HepG2 (cell line): ENCODE measurements around the gene THADA. TPM values are rescaled to one million over a fixed set of nuclear protein-coding genes. Genes with fewer than 3 reads are reported as not detected.

ENCODE experiments used
- ATAC-seq: fragments of 200-7000 bp; cut with Tn5 transposase; 3 replicates; pipeline ENCODE4 v1.9.1; 2020; ENCODE audit warnings: mild to moderate bottlenecking, moderate library complexity
- BruUV-seq: library from RNA; stranded (reverse); fragments of 400-500 nt; replicated peaks from 2 replicates; lab custom pipeline; 2021; lab: Mats Ljungman, UMichigan
- CTCF ChIA-PET: fragments of 300-600 bp; formaldehyde crosslinking; extraction: SDS; loops from one replicate; lab custom pipeline; 2021; ENCODE audit warnings: low total read pairs, inconsistent platforms, low intra/inter-chr PET ratio; lab: Yijun Ruan, JAX
- POLR2A ChIA-PET: fragments of 350-600 bp; sonication (Branson Sonifier 250); formaldehyde crosslinking; loops from one replicate; lab custom pipeline; 2020; ENCODE audit warnings: antibody characterized with exemption, inconsistent platforms; lab: Yijun Ruan, JAX
- DNase-seq: peaks from one replicate; pipeline ENCODE4 v3.0.0-alpha.2; 2015; ENCODE audit warnings: low spot score
- FAIRE-seq: peaks from 3 replicates; lab custom pipeline; 2011; peaks lifted over from hg19 to GRCh38; lab: Jason Lieb, UNC
- H2AFZ ChIP-seq: one replicate; pipeline ENCODE4 v1.6.1; 2011; ENCODE audit warnings: low read length, inconsistent platforms
- H3K27ac ChIP-seq: fragments of 300-600 bp; 3 replicates; pipeline ENCODE4 v1.8.0; 2011; ENCODE audit warnings: mixed run types, mild to moderate bottlenecking, mixed read lengths, low read length, inconsistent platforms; ENCODE audit not compliant: insufficient read depth; ENCODE audit errors: extremely low read length
- H3K27me3 ChIP-seq, 2 experiments: fragments of 200-600 bp in 1 of 2; 2 replicates in 1 of 2; 3 replicates in 1 of 2; pipeline versions ENCODE4 v1.6.0 to v1.8.0; 2011; ENCODE audit warnings: low read length in 2 of 2, mild to moderate bottlenecking in 2 of 2, moderate library complexity in 2 of 2, inconsistent platforms in 1 of 2; ENCODE audit not compliant: insufficient read depth in 2 of 2, control insufficient read depth in 1 of 2
- H3K36me3 ChIP-seq, 2 experiments: fragments of 200-600 bp in 1 of 2; replicated peaks in 1 of 2; 2 replicates in 1 of 2; 3 replicates in 1 of 2; pipeline versions ENCODE4 v1.5.1 to v1.8.0; 2011; ENCODE audit warnings: low read length in 2 of 2, inconsistent platforms in 1 of 2; ENCODE audit not compliant: insufficient read depth in 2 of 2, control insufficient read depth in 1 of 2
- H3K4me1 ChIP-seq: 2 replicates; pipeline ENCODE4 v1.5.1; 2012; ENCODE audit warnings: low read length, inconsistent platforms; ENCODE audit not compliant: insufficient read depth
- H3K4me2 ChIP-seq: 2 replicates; pipeline ENCODE4 v1.6.0; 2011; ENCODE audit warnings: low read depth, low read length, inconsistent platforms
- H3K4me3 ChIP-seq, 3 experiments: fragments of 200-600 bp in 1 of 3; sonication (generic), shearing (Covaris generic) in 1 of 3; replicated peaks in 1 of 3; 2 replicates each; pipeline ENCODE4 v1.5.1; 2011 to 2016; ENCODE audit warnings: low read length in 3 of 3, inconsistent platforms in 2 of 3, low read depth in 2 of 3, mild to moderate bottlenecking in 2 of 3, control low read depth in 1 of 3, mixed read lengths in 1 of 3; ENCODE audit not compliant: insufficient read depth in 1 of 3
- H3K79me2 ChIP-seq: one replicate; pipeline ENCODE4 v1.6.1; 2011; ENCODE audit warnings: low read length, inconsistent platforms; ENCODE audit not compliant: insufficient read depth
- H3K9ac ChIP-seq: 2 replicates; pipeline ENCODE4 v1.6.0; 2011; ENCODE audit warnings: mild to moderate bottlenecking, low read depth, low read length, inconsistent platforms; ENCODE audit not compliant: insufficient read depth
- H3K9me3 ChIP-seq: 2 replicates; pipeline ENCODE4 v1.5.1; 2012; ENCODE audit warnings: mild to moderate bottlenecking, low read length
- H4K20me1 ChIP-seq: 2 replicates; pipeline ENCODE4 v1.6.0; 2011; ENCODE audit warnings: inconsistent platforms, mild to moderate bottlenecking, low read length, moderate library complexity; ENCODE audit not compliant: insufficient read depth
- BORCS8-MEF2B ChIP-seq: sonication (generic); formaldehyde crosslinking; IDR thresholded peaks from 2 replicates; pipeline ENCODE4 v1.8.0; 2022; ENCODE audit warnings: mild to moderate bottlenecking, missing genetic modification reagents
- CBX5 ChIP-seq: sonication (generic); formaldehyde crosslinking; IDR thresholded peaks from 2 replicates; pipeline ENCODE4 v1.4.0; 2020; ENCODE audit warnings: missing genetic modification reagents, borderline replicate concordance
- MAFF ChIP-seq: IDR thresholded peaks from 2 replicates; pipeline ENCODE4 v1.6.1; 2011; ENCODE audit warnings: low read depth, low read length, improper control_type of control experiment
- MAFK ChIP-seq, 2 experiments: IDR thresholded peaks in 1 of 2; conservative IDR thresholded peaks in 1 of 2; 2 replicates each; pipeline ENCODE4 v1.6.1; 2011; ENCODE audit warnings: improper control_type of control experiment in 2 of 2, low read length in 2 of 2
- MYC ChIP-seq: sonication (generic); formaldehyde crosslinking; IDR thresholded peaks from 2 replicates; pipeline ENCODE4 v1.9.0; 2021; ENCODE audit warnings: missing genetic modification reagents, borderline replicate concordance
- POLR2G ChIP-seq: fragments of 200-400 bp; formaldehyde crosslinking; IDR thresholded peaks from 2 replicates; pipeline ENCODE4 v1.6.1; 2018; ENCODE audit warnings: mild to moderate bottlenecking, low read depth, low read length, moderate library complexity
- PRPF4 ChIP-seq: fragments of 200-400 bp; formaldehyde crosslinking; IDR thresholded peaks from 2 replicates; pipeline ENCODE4 v1.6.1; 2016; ENCODE audit warnings: low read length, low read depth; ENCODE audit not compliant: poor library complexity, severe bottlenecking
- SYNCRIP ChIP-seq: fragments of 200-400 bp; formaldehyde crosslinking; IDR thresholded peaks from 2 replicates; pipeline ENCODE4 v1.6.1; 2018; ENCODE audit warnings: mild to moderate bottlenecking, low read depth, low read length; ENCODE audit not compliant: insufficient read depth
- TAF1 ChIP-seq: sonication (generic); formaldehyde crosslinking; IDR thresholded peaks from 2 replicates; pipeline ENCODE4 v1.4.0; 2020; ENCODE audit warnings: missing genetic modification reagents
- ZNF564 ChIP-seq: sonication (generic); formaldehyde crosslinking; IDR thresholded peaks from 2 replicates; pipeline ENCODE4 v1.8.1; 2023; ENCODE audit warnings: mild to moderate bottlenecking, missing genetic modification reagents
- ZNF598 ChIP-seq: sonication (generic); formaldehyde crosslinking; IDR thresholded peaks from 2 replicates; pipeline ENCODE4 v1.5.1; 2020; ENCODE audit warnings: mild to moderate bottlenecking, missing genetic modification reagents, borderline replicate concordance
- ZNF605 ChIP-seq: sonication (generic); formaldehyde crosslinking; IDR thresholded peaks from 2 replicates; pipeline ENCODE4 v1.8.0; 2022; ENCODE audit warnings: mild to moderate bottlenecking, missing genetic modification reagents
- ZNF746 ChIP-seq: sonication (generic); formaldehyde crosslinking; IDR thresholded peaks from 2 replicates; pipeline ENCODE4 v1.8.0; 2022; ENCODE audit warnings: mild to moderate bottlenecking, missing genetic modification reagents
- ZNF777 ChIP-seq: sonication (generic); formaldehyde crosslinking; IDR thresholded peaks from 2 replicates; pipeline ENCODE4 v1.4.0; 2020; ENCODE audit warnings: missing genetic modification reagents
- ZSCAN12 ChIP-seq: sonication (generic); formaldehyde crosslinking; IDR thresholded peaks from 2 replicates; pipeline ENCODE4 v1.9.0; 2021; ENCODE audit warnings: mild to moderate bottlenecking, missing genetic modification reagents
- ZZZ3 ChIP-seq: sonication (generic); formaldehyde crosslinking; IDR thresholded peaks from 2 replicates; pipeline ENCODE4 v1.4.0; 2020; ENCODE audit warnings: missing genetic modification reagents, mild to moderate bottlenecking, borderline replicate concordance
- WGBS: methylation state at CpG from one replicate; pipeline ENCODE4 v1.1.6; 2017; ENCODE audit warnings: low lambda C conversion rate; 5-methylcytosine and 5-hydroxymethylcytosine counted together
- in situ Hi-C: cut with HindIII; loops from 2 replicates; pipeline ENCODE4 v1.10.0; 2017; ENCODE audit warnings: low pct_unique_long_range_greater_than_20kb; ENCODE audit not compliant: extremely low pct_ligation_motif_present
- intact Hi-C: fragments of 100-400 bp; cut with micrococcal nuclease; formaldehyde crosslinking; loops from one replicate; pipeline ENCODE4 v1.10.0; 2022; ENCODE audit not compliant: unreplicated experiment
- polyA plus RNA-seq, 8 experiments: library from polyadenylated mRNA; depleted of rRNA in 3 of 8; stranded (reverse) in 7 of 8; unstranded in 1 of 8; fragments of >200 nt; fragmentation: Illumina TruSeq in 4 of 8; extraction: Trizol in 4 of 8; gene quantifications; 2 replicates each; pipeline versions ENCODE4 v1.2.1 to v1.2.3, GENCODE V29; 2011 to 2016; ENCODE audit warnings: low read depth in 4 of 8, missing spikeins in 1 of 8, mixed read lengths in 1 of 8; ENCODE audit not compliant: insufficient read depth in 1 of 8
- total RNA-seq, 5 experiments: library from RNA; depleted of rRNA; stranded (reverse); fragments of >200 nt; fragmentation: Illumina TruSeq; extraction: Trizol; gene quantifications; 2 replicates each; pipeline ENCODE4 v1.2.3, GENCODE V29; 2016; ENCODE audit warnings: low read depth in 1 of 5
- TF ChIP-seq, protein P1 (sequence below): sonication (generic); formaldehyde crosslinking; IDR thresholded peaks from 2 replicates; pipeline ENCODE4 v1.5.0; 2020; ENCODE audit warnings: mild to moderate bottlenecking, missing genetic modification reagents
- TF ChIP-seq, protein P2 (sequence below), 2 experiments: sonication (generic) in 1 of 2; formaldehyde crosslinking in 1 of 2; IDR thresholded peaks; 2 replicates each; pipeline versions ENCODE4 v1.4.0 to v1.6.1; 2018 to 2020; ENCODE audit warnings: missing genetic modification reagents in 2 of 2, borderline replicate concordance in 1 of 2, low read depth in 1 of 2, mild to moderate bottlenecking in 1 of 2, missing biosample characterization in 1 of 2

THADA gene
- total and polyA plus RNA-seq, 2 of the 13 experiments (the other 11 are each of a cell fraction or from before 2014, with no cell fraction given), result 12.7 to 21.7 TPM

DNA sequence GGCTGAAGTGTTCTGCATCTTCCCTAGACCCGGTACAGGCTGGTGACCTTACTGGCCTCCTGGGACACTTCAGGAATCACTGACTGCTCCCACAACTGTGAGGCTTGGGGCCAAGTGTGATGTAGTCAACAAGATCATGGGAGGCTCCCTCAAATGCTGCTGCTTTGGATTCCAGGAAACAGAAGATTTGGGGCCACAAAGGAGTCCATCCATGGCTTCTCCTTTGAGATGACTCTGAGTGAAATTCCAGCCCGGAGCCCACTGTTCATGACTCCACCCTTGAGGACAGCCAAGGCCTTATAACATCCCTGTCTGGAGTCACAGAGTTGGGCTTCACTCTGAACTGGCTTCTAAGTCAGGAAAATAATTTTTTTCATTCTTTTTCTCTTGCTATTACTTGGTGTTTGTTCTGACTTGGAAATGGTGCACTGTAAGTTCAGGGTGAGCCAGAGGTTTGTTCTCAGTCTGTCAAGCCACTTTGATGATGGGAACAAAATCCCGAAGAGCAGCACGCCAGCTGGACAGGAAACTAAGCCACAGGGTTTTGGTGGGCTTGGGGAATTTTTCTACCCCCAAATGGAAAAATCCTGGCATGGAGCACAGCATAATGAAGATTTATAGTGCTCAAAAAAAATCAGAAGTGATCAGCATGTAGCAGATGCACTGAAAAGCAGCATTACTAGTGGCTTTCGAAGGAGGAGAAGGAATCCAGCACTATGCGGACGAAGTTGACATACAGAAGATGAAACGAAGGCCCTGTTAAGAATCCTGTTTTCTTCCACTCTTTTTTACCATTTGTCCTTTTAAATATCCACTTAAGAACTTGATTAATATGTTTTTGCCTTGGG, 271.4 kb downstream of the THADA start (continued):
- TF ChIP-seq, protein P1, sequence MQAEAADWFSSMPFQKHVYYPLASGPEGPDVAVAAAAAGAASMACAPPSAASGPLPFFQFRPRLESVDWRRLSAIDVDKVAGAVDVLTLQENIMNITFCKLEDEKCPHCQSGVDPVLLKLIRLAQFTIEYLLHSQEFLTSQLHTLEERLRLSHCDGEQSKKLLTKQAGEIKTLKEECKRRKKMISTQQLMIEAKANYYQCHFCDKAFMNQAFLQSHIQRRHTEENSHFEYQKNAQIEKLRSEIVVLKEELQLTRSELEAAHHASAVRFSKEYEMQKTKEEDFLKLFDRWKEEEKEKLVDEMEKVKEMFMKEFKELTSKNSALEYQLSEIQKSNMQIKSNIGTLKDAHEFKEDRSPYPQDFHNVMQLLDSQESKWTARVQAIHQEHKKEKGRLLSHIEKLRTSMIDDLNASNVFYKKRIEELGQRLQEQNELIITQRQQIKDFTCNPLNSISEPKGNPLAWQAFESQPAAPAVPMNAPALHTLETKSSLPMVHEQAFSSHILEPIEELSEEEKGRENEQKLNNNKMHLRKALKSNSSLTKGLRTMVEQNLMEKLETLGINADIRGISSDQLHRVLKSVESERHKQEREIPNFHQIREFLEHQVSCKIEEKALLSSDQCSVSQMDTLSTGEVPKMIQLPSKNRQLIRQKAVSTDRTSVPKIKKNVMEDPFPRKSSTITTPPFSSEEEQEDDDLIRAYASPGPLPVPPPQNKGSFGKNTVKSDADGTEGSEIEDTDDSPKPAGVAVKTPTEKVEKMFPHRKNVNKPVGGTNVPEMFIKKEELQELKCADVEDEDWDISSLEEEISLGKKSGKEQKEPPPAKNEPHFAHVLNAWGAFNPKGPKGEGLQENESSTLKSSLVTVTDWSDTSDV (CRISPR knock-in tag), result no peak

DNA sequence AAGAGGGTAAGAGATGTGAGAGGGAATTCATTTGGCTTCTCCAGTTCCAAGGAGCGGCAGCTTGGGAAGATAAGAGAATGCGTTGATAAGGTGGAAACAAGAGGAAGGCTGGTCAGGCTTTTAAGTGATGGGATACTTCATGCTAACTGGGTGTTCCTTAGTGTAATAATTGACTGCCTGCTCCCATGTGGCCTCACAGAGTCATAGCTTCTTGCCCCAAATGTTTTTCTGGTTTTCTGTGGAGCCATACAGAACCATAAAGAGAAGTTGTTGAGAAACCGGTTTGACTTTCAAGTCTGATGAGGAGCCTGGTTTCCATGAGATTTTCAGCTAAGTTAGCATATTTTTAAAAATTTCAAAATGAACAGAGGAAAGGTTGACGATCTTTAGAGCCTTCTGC, 272.0 kb downstream of the THADA start:
- no peaks in the 10 kb centered on the region; a peak in 1 of 5 replicates for H3K36me3 ChIP-seq
- WGBS, result 94% methylated on average over 4 of the region's 4 CpGs
- POLR2A ChIA-PET, result no interaction called here
- ATAC-seq (no peak), FAIRE-seq (no peak), DNase-seq (no peak)
- no peak overlapping the region for H2AFZ ChIP-seq
- H3K4me1 ChIP-seq, result no peaks in the 10 kb centered on the region
- BruUV-seq, result no TSS peak
- CTCF ChIA-PET, result no interaction called here
- no peaks in the 10 kb centered on the region for H3K79me2 ChIP-seq
- in situ Hi-C loops (no loop called here), intact Hi-C loops (no loop called here)
- H3K9me3 ChIP-seq, result no peaks in the 10 kb centered on the region
- no peak overlapping the region for H3K4me2 ChIP-seq
- no peaks in the 10 kb centered on the region for H3K27me3 ChIP-seq
- H3K4me3 ChIP-seq, result no peak overlapping the region
- no peak overlapping the region for H3K27ac ChIP-seq
- no peaks in the 10 kb centered on the region for H4K20me1 ChIP-seq
- TF ChIP-seq MAFK (conservative IDR thresholded peaks at IDR 0.05 in 1 of 2, IDR thresholded peaks at IDR 0.05 in 1 of 2; ENCODE audit: low read length in 2 of 2) (peak; percentile 65 to 67), ZNF598 (CRISPR knock-in tag) (no peak), ZZZ3 (CRISPR knock-in tag) (no peak), ZNF746 (no peak), MAFF (peak; percentile 31), ZSCAN12 (CRISPR knock-in tag) (no peak), MYC (CRISPR knock-in tag) (no peak), PRPF4 (no peak), ZNF777 (CRISPR knock-in tag) (no peak), POLR2G (no peak), TAF1 (no peak), ZNF564 (CRISPR knock-in tag) (no peak), BORCS8-MEF2B (no peak), SYNCRIP (no peak), CBX5 (no peak), ZNF605 (no peak)
- TF ChIP-seq, protein P2, sequence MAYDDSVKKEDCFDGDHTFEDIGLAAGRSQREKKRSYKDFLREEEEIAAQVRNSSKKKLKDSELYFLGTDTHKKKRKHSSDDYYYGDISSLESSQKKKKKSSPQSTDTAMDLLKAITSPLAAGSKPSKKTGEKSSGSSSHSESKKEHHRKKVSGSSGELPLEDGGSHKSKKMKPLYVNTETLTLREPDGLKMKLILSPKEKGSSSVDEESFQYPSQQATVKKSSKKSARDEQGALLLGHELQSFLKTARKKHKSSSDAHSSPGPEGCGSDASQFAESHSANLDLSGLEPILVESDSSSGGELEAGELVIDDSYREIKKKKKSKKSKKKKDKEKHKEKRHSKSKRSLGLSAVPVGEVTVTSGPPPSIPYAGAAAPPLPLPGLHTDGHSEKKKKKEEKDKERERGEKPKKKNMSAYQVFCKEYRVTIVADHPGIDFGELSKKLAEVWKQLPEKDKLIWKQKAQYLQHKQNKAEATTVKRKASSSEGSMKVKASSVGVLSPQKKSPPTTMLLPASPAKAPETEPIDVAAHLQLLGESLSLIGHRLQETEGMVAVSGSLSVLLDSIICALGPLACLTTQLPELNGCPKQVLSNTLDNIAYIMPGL (CRISPR knock-in tag; IDR thresholded peaks at IDR 0.05; ENCODE audit: borderline replicate concordance in 1 of 2, low read depth in 1 of 2), result no peak
- no peak overlapping the region for H3K9ac ChIP-seq
